Measurements from ENCODE around the gene HBG2.

Gene HBG2

GRCh38 chr11:5282628-5283027 lies 28.0 kb upstream of the HBG2 start:
- no peaks in the 10 kb centered on the region for H3K27me3 ChIP-seq (ENCODE audit: insufficient read depth, poor library complexity, severe bottlenecking)
- no peak overlapping the region for H3K27ac ChIP-seq (ENCODE audit: poor library complexity, severe bottlenecking)
- no peaks in the 10 kb centered on the region for H3K9me3 ChIP-seq (ENCODE audit: severe bottlenecking)
- H3K36me3 ChIP-seq (ENCODE audit: low read depth): no peaks in the 10 kb centered on the region
- H3K4me1 ChIP-seq (ENCODE audit: insufficient read depth, poor library complexity, severe bottlenecking): peaks cover 33% of the 10 kb centered on the region
- DNase-seq (ENCODE audit: low spot score): no peak
- no peak for ATAC-seq (ENCODE audit: low read depth)
- TF ChIP-seq, protein P1, sequence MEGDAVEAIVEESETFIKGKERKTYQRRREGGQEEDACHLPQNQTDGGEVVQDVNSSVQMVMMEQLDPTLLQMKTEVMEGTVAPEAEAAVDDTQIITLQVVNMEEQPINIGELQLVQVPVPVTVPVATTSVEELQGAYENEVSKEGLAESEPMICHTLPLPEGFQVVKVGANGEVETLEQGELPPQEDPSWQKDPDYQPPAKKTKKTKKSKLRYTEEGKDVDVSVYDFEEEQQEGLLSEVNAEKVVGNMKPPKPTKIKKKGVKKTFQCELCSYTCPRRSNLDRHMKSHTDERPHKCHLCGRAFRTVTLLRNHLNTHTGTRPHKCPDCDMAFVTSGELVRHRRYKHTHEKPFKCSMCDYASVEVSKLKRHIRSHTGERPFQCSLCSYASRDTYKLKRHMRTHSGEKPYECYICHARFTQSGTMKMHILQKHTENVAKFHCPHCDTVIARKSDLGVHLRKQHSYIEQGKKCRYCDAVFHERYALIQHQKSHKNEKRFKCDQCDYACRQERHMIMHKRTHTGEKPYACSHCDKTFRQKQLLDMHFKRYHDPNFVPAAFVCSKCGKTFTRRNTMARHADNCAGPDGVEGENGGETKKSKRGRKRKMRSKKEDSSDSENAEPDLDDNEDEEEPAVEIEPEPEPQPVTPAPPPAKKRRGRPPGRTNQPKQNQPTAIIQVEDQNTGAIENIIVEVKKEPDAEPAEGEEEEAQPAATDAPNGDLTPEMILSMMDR (IDR thresholded peaks at IDR 0.05; ENCODE audit: poor library complexity, severe bottlenecking): no peak
- H3K4me3 ChIP-seq (ENCODE audit: severe bottlenecking): no peak overlapping the region

DNA sequence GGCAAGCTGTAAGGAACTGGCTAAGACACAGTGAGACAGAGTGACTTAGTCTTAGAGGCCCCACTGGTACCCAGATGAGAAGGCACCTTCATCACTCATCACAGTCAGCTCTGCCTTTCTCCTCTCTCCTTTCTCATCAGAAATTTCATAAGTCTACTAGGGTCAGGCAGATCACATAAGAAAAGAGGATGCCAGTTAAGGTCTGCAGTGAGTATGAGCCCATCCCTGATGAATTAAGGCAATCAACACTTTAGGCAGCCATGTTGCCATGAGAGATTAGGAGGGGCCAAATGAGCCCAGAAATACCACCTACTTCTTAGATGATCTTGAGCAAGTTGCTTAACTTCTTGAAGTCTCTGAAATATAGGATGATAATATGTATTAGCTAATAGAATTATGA lies 27.0 kb upstream of the HBG2 start:
- Histone ChIP-seq H3K36me3 (ENCODE audit: low read depth) (no peaks in the 10 kb centered on the region), H3K9me3 (ENCODE audit: severe bottlenecking) (no peaks in the 10 kb centered on the region), H3K27me3 (ENCODE audit: insufficient read depth, poor library complexity, severe bottlenecking) (no peaks in the 10 kb centered on the region), H3K4me3 (ENCODE audit: severe bottlenecking) (no peak overlapping the region), H3K27ac (ENCODE audit: poor library complexity, severe bottlenecking) (no peak overlapping the region), H3K4me1 (ENCODE audit: insufficient read depth, poor library complexity, severe bottlenecking) (peaks cover 33% of the 10 kb centered on the region)
- ATAC-seq (ENCODE audit: low read depth) (no peak), DNase-seq (ENCODE audit: low spot score) (no peak)
- TF ChIP-seq, protein P1 (IDR thresholded peaks at IDR 0.05; ENCODE audit: poor library complexity, severe bottlenecking): no peak

GRCh38 chr11:5280582-5281102 lies 26.1 kb upstream of the HBG2 start:
- no peaks in the 10 kb centered on the region for H3K9me3 ChIP-seq (ENCODE audit: severe bottlenecking)
- H3K36me3 ChIP-seq (ENCODE audit: low read depth): no peaks in the 10 kb centered on the region
- peak; percentile 97 for ATAC-seq (ENCODE audit: low read depth)
- TF ChIP-seq, protein P1 (IDR thresholded peaks at IDR 0.05; ENCODE audit: poor library complexity, severe bottlenecking): no peak
- peak overlapping the region; percentile 23 for H3K27ac ChIP-seq (ENCODE audit: poor library complexity, severe bottlenecking)
- DNase-seq (ENCODE audit: low spot score): peak; percentile 90
- H3K4me1 ChIP-seq (ENCODE audit: insufficient read depth, poor library complexity, severe bottlenecking): peaks cover 24% of the 10 kb centered on the region
- no peak overlapping the region for H3K4me3 ChIP-seq (ENCODE audit: severe bottlenecking)
- H3K27me3 ChIP-seq (ENCODE audit: insufficient read depth, poor library complexity, severe bottlenecking): no peaks in the 10 kb centered on the region

DNA sequence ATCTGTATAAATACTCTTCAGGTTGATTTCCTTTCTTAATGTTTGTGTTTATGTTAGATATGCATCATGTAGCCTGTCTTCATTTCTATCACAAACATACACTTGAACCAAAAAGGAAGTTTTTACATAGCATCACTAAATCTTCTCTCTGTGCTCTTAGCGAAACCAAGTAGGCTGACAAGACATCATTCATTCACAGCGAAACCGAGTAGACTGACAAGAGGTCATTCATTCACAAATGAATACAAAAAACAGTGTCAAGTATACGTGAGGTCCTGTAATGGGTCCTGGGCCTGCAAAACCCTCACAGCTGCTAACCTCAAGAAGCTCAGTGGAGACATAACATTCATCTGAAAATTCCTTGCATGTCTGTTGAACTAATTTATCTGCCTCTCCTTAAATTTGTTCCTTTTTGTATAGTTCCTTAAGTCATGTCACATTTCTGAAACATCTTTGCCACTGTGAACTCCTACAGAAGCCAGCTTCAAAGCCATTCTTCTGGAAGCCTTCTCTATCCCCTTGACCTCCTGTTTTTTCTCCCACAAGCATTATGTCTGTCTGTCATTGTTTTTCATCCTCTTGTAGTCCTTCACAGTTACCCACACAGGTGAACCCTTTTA lies 25.0 kb upstream of the HBG2 start:
- Histone ChIP-seq H3K4me1 (ENCODE audit: insufficient read depth, poor library complexity, severe bottlenecking) (peaks cover 16% of the 10 kb centered on the region), H3K36me3 (ENCODE audit: low read depth) (no peaks in the 10 kb centered on the region), H3K4me3 (ENCODE audit: severe bottlenecking) (no peak overlapping the region), H3K27ac (ENCODE audit: poor library complexity, severe bottlenecking) (peak overlapping the region; percentile 15), H3K9me3 (ENCODE audit: severe bottlenecking) (no peaks in the 10 kb centered on the region), H3K27me3 (ENCODE audit: insufficient read depth, poor library complexity, severe bottlenecking) (no peaks in the 10 kb centered on the region)
- DNase-seq (ENCODE audit: low spot score) (no peak), ATAC-seq (ENCODE audit: low read depth) (no peak)
- TF ChIP-seq, protein P1 (IDR thresholded peaks at IDR 0.05; ENCODE audit: poor library complexity, severe bottlenecking): no peak

- ATAC-seq (ENCODE audit: low read depth): no peak
- Histone ChIP-seq H3K9me3 (ENCODE audit: severe bottlenecking) (no peaks in the 10 kb centered on the region), H3K36me3 (ENCODE audit: low read depth) (no peaks in the 10 kb centered on the region), H3K27me3 (ENCODE audit: insufficient read depth, poor library complexity, severe bottlenecking) (no peaks in the 10 kb centered on the region), H3K4me1 (ENCODE audit: insufficient read depth, poor library complexity, severe bottlenecking) (peaks cover 22% of the 10 kb centered on the region), H3K27ac (ENCODE audit: poor library complexity, severe bottlenecking) (no peak overlapping the region), H3K4me3 (ENCODE audit: severe bottlenecking) (no peak overlapping the region)
- TF ChIP-seq, protein P1 (IDR thresholded peaks at IDR 0.05; ENCODE audit: poor library complexity, severe bottlenecking): no peak
- DNase-seq (ENCODE audit: low spot score): no peak
These were observed 23.3 kb upstream of the HBG2 start for GRCh38 chr11:5277807-5278382.
